ENCODE results near the gene MYCN. TPM values are rescaled to one million over a fixed set of nuclear protein-coding genes. Genes with fewer than 3 reads are reported as not detected.
"Not testable (repeated sequence)": the region's sequence is repeated elsewhere in the genome, so short reads cannot be mapped to it uniquely, and the experiment has no call there.

MYCN gene
- total RNA-seq, 4 donors from 2014 or later: 0.57 to 3.8 (median 1.6) TPM

DNA sequence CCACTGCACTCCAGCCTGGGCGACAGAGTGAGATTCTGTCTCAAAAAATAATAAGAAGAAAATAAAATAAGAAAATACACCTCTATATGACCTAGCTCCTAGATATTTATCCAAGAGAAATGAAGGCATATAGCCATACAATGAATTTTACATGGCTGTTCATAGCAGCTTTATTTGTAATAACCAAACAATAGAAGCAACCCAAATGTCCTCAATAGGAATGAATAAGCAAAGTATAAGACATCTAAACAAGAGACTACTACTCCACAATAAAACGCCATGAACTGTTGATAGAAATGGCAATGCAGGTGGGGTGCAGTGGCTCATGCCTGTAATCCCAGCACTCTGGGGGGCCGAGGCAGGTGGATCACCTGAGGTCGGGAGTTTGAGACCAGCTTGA, 31.2 kb upstream of the MYCN start:
- H3K27ac ChIP-seq: no peak overlapping the region
- TF ChIP-seq, protein P1, sequence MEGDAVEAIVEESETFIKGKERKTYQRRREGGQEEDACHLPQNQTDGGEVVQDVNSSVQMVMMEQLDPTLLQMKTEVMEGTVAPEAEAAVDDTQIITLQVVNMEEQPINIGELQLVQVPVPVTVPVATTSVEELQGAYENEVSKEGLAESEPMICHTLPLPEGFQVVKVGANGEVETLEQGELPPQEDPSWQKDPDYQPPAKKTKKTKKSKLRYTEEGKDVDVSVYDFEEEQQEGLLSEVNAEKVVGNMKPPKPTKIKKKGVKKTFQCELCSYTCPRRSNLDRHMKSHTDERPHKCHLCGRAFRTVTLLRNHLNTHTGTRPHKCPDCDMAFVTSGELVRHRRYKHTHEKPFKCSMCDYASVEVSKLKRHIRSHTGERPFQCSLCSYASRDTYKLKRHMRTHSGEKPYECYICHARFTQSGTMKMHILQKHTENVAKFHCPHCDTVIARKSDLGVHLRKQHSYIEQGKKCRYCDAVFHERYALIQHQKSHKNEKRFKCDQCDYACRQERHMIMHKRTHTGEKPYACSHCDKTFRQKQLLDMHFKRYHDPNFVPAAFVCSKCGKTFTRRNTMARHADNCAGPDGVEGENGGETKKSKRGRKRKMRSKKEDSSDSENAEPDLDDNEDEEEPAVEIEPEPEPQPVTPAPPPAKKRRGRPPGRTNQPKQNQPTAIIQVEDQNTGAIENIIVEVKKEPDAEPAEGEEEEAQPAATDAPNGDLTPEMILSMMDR (IDR thresholded peaks at IDR 0.05): no peak
- no peak for TF ChIP-seq POLR2AphosphoS5 (IDR thresholded peaks at IDR 0.05)
- no peak for TF ChIP-seq EP300 (IDR thresholded peaks at IDR 0.05)
- TF ChIP-seq POLR2A (IDR thresholded peaks at IDR 0.05): no peak
- 91% methylated on average over 4 of the region's 4 CpGs for WGBS
- DNase-seq (ENCODE audit: low spot score in 2 of 2): no peak
- H3K27me3 ChIP-seq: no peaks in the 10 kb centered on the region
- no peaks in the 10 kb centered on the region for H3K9me3 ChIP-seq
- H3K4me3 ChIP-seq: no peak overlapping the region
- H3K36me3 ChIP-seq: no peaks in the 10 kb centered on the region
- H3K4me1 ChIP-seq: peaks cover 10% of the 10 kb centered on the region

DNA sequence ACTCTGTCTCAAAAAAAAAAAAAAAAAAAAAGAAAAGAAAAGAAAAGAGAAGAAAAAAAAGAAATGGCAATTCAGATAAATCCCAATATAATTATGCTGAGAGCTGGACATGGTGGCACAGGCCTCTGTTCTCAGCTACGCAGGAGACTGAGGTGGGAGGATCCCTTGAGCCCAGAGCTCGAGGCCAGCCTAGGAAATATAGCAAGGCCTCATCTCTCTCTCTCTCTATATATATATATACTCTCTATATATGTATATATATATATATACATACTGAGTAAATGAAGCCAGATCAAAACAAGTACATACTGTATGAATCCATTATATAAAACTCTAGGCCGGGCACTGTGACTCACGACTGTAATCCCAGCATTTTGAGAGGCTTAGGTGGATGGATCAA, 30.6 kb upstream of the MYCN start:
- Histone ChIP-seq H3K27me3 (peaks cover 3% of the 10 kb centered on the region), H3K36me3 (no peaks in the 10 kb centered on the region), H3K9me3 (no peaks in the 10 kb centered on the region), H3K4me1 (peaks cover 10% of the 10 kb centered on the region), H3K27ac (no peak overlapping the region), H3K4me3 (no peak overlapping the region)
- WGBS: 93% methylated on average over 4 of the region's 4 CpGs
- TF ChIP-seq POLR2A (IDR thresholded peaks at IDR 0.05): no peak
- no peak for TF ChIP-seq EP300 (IDR thresholded peaks at IDR 0.05)
- no peak for TF ChIP-seq POLR2AphosphoS5 (IDR thresholded peaks at IDR 0.05)
- TF ChIP-seq, protein P1 (IDR thresholded peaks at IDR 0.05): no peak
- DNase-seq (ENCODE audit: low spot score in 2 of 2): no peak

GRCh38 chr2:15911270-15911669, 29.1 kb upstream of the MYCN start:
- H3K9me3 ChIP-seq; H3K4me3 ChIP-seq; H3K4me1 ChIP-seq; H3K27ac ChIP-seq; H3K27me3 ChIP-seq; DNase-seq (ENCODE audit: low spot score in 2 of 2); H3K36me3 ChIP-seq: not testable (repeated sequence)
- WGBS: 99% methylated on average over 3 of the region's 3 CpGs

DNA sequence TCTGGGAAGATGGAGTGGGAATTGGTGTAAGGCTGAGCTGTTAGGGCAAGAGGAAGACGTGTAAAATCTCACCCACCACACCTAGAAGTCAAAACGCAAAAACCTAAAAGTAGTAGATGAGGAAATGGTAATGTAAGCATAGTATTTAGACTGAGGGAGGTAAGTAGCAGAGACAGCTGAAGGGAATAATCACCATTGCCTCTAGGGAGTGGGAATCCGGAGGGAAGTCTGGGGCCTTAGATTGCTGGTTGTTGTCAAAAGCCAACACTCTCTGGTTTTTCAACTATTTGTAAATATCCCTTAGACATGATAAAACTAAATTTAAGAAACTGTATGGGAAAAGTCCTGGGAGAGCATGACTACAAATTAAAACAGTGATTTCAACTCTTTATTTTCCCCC, 28.7 kb upstream of the MYCN start:
- Histone ChIP-seq H3K27ac (no peak overlapping the region), H3K9me3 (no peaks in the 10 kb centered on the region), H3K4me1 (peaks cover 10% of the 10 kb centered on the region), H3K4me3 (no peak overlapping the region), H3K36me3 (no peaks in the 10 kb centered on the region), H3K27me3 (peaks cover 3% of the 10 kb centered on the region)
- TF ChIP-seq, protein P1 (IDR thresholded peaks at IDR 0.05): no peak
- TF ChIP-seq POLR2AphosphoS5 (IDR thresholded peaks at IDR 0.05): no peak
- no peak for TF ChIP-seq POLR2A (IDR thresholded peaks at IDR 0.05)
- TF ChIP-seq EP300 (IDR thresholded peaks at IDR 0.05): no peak
- 70% methylated on average over 3 of the region's 3 CpGs for WGBS
- no peak for DNase-seq (ENCODE audit: low spot score in 2 of 2)

GRCh38 chr2:15912203-15912602, 28.1 kb upstream of the MYCN start:
- H3K4me1 ChIP-seq: peaks cover 10% of the 10 kb centered on the region

More at GRCh38 chr2:15912203-15912602, 28.1 kb upstream of the MYCN start:
- Histone ChIP-seq H3K9me3 (no peaks in the 10 kb centered on the region), H3K27ac (no peak overlapping the region), H3K4me3 (no peak overlapping the region), H3K36me3 (no peaks in the 10 kb centered on the region), H3K27me3 (peaks cover 3% of the 10 kb centered on the region)
- TF ChIP-seq POLR2A (IDR thresholded peaks at IDR 0.05): no peak
- TF ChIP-seq, protein P1 (IDR thresholded peaks at IDR 0.05): no peak
- TF ChIP-seq POLR2AphosphoS5 (IDR thresholded peaks at IDR 0.05): no peak
- no peak for TF ChIP-seq EP300 (IDR thresholded peaks at IDR 0.05)
- no peak for DNase-seq (ENCODE audit: low spot score in 2 of 2)
- 18% methylated on average over 10 of the region's 10 CpGs for WGBS
